ENCODE measurements around the gene KIRREL1. TPM values are rescaled to one million over a fixed set of nuclear protein-coding genes. Genes with fewer than 3 reads are reported as not detected.

The KIRREL1 gene
- total RNA-seq, 1 experiment from 2014 or later: 30.5 TPM

GRCh38 chr1:158059984-158060383 lies 66.5 kb downstream of the KIRREL1 start:
- peak overlapping the region; percentile 46 for H3K18ac ChIP-seq (ENCODE audit: insufficient read length, low read depth, low read length)
- H3K23ac ChIP-seq (ENCODE audit: insufficient read length, low read depth, low read length): no peak overlapping the region
- no peak overlapping the region for H2BK12ac ChIP-seq (ENCODE audit: insufficient read length, low read depth, low read length)
- peak; percentile 67 for DNase-seq
- Mint-ChIP-seq H3K4me3 (no peak overlapping the region), H3K36me3 (ENCODE audit: insufficient read depth in 1 of 3, low read depth in 3 of 3) (peaks cover 0 to 7% (median 0%) of the 10 kb centered on the region in 3 experiments; a peak in 2 of 7 replicates), H3K27me3 (ENCODE audit: low read depth) (no peaks in the 10 kb centered on the region), H3K9me3 (no peaks in the 10 kb centered on the region), H3K27ac (peak overlapping the region in 1 of 3 experiments; percentile 41; a peak in 1 of 7 replicates), H3K4me1 (peaks cover 45 to 47% of the 10 kb centered on the region in 2 experiments)
- no peak overlapping the region for H3K9ac ChIP-seq (ENCODE audit: extremely low read depth, insufficient read length, low read length)
- no peak overlapping the region for H4K8ac ChIP-seq (replicated peaks; ENCODE audit: insufficient read length, low read depth, low read length)
- peaks cover 2% of the 10 kb centered on the region for H3K79me1 ChIP-seq (ENCODE audit: insufficient read depth, low read depth, low read length, poor library complexity, severe bottlenecking)
- H3K4me2 ChIP-seq (ENCODE audit: insufficient read depth, insufficient read length, low read length): no peak overlapping the region
- no peak overlapping the region for H3K4ac ChIP-seq (ENCODE audit: low read depth, low read length)
- no peaks in the 10 kb centered on the region; the same call in 1 of the 2 replicates for H3K79me2 ChIP-seq (ENCODE audit: insufficient read depth, low read length)
- H3K9me3 ChIP-seq (ENCODE audit: control insufficient read depth, low read depth, low read length): no peaks in the 10 kb centered on the region
- no peaks in the 10 kb centered on the region for H3K27me3 ChIP-seq (ENCODE audit: insufficient read depth, low read length)
- H2BK15ac ChIP-seq (ENCODE audit: low read depth, low read length): no peak overlapping the region
- no peaks in the 10 kb centered on the region for H4K20me1 ChIP-seq (ENCODE audit: control insufficient read depth, insufficient read depth, insufficient read length)
- no peak overlapping the region for H3K56ac ChIP-seq (ENCODE audit: insufficient read length, low read depth, low read length)
- no peak overlapping the region for H3T11ph ChIP-seq (ENCODE audit: low read length)
- no peak for TF ChIP-seq CTCF (conservative IDR thresholded peaks at IDR 0.05)
- H4K5ac ChIP-seq (ENCODE audit: insufficient read length, low read depth, low read length): no peak overlapping the region
- no CpG with 5 or more reads among the region's 4 CpGs for WGBS (ENCODE audit: extremely low coverage, insufficient read length, low lambda C conversion rate)
- no peak overlapping the region for H2BK5ac ChIP-seq (ENCODE audit: insufficient read length, low read length)
- H2BK120ac ChIP-seq (ENCODE audit: low read depth, low read length, poor library complexity, severe bottlenecking): no peak overlapping the region
- no peak overlapping the region for H4K91ac ChIP-seq (ENCODE audit: insufficient read length, low read depth, low read length)
- no peak overlapping the region; the same call in 1 of the 2 replicates for H3K14ac ChIP-seq (ENCODE audit: insufficient read depth, low read length)
- no peak overlapping the region for H2BK20ac ChIP-seq (ENCODE audit: low read depth, low read length, poor library complexity, severe bottlenecking)
- no peaks in the 10 kb centered on the region for H3K23me2 ChIP-seq (ENCODE audit: insufficient read length, low read depth, low read length, poor library complexity, severe bottlenecking)
- peaks cover 16% of the 10 kb centered on the region for H3K4me1 ChIP-seq (ENCODE audit: insufficient read depth, low read length)
- no peak overlapping the region for H2AFZ ChIP-seq (ENCODE audit: low read length)
- no peak overlapping the region for H3K27ac ChIP-seq (ENCODE audit: insufficient read length, low read depth, low read length)
- H2AK5ac ChIP-seq (ENCODE audit: insufficient read length, low read length): no peak overlapping the region

Measured in H9 (cell line).